Mammary epithelial cell (primary cell): ENCODE results near the gene SH3BP2.

Experiments
- CTCF ChIP-seq, 2 donors: IDR thresholded peaks in 1 of 2; conservative IDR thresholded peaks in 1 of 2; 2 replicates each; pipeline ENCODE4 v1.5.1; 2011 to 2012; ENCODE audit warnings: inconsistent platforms in 2 of 2, low read length in 2 of 2, mild to moderate bottlenecking in 2 of 2, control low read depth in 1 of 2, low read depth in 1 of 2; ENCODE audit not compliant: insufficient read depth in 1 of 2; ENCODE audit errors: extremely low read depth in 1 of 2
- EZH2 ChIP-seq: IDR thresholded peaks from 2 replicates; pipeline ENCODE4 v1.6.1; 2012; ENCODE audit warnings: low read length, inconsistent platforms, borderline replicate concordance

GRCh38 chr4:2799971-2800690, 7.2 kb downstream of the SH3BP2 start:
- TF ChIP-seq CTCF (conservative IDR thresholded peaks at IDR 0.05 in 1 of 2, IDR thresholded peaks at IDR 0.05 in 1 of 2; ENCODE audit: extremely low read depth in 1 of 2, insufficient read depth in 1 of 2, low read depth in 1 of 2, low read length in 2 of 2) (peak in 1 of 2 donors; percentile 18), EZH2 (no peak)
